ENCODE data around the gene MTHFSD. TPM values are rescaled to one million over a fixed set of nuclear protein-coding genes. Genes with fewer than 3 reads are reported as not detected.

MTHFSD gene
- total and polyA plus RNA-seq, 12 donors = 7.6 to 22.2 (median 17.6) TPM

DNA sequence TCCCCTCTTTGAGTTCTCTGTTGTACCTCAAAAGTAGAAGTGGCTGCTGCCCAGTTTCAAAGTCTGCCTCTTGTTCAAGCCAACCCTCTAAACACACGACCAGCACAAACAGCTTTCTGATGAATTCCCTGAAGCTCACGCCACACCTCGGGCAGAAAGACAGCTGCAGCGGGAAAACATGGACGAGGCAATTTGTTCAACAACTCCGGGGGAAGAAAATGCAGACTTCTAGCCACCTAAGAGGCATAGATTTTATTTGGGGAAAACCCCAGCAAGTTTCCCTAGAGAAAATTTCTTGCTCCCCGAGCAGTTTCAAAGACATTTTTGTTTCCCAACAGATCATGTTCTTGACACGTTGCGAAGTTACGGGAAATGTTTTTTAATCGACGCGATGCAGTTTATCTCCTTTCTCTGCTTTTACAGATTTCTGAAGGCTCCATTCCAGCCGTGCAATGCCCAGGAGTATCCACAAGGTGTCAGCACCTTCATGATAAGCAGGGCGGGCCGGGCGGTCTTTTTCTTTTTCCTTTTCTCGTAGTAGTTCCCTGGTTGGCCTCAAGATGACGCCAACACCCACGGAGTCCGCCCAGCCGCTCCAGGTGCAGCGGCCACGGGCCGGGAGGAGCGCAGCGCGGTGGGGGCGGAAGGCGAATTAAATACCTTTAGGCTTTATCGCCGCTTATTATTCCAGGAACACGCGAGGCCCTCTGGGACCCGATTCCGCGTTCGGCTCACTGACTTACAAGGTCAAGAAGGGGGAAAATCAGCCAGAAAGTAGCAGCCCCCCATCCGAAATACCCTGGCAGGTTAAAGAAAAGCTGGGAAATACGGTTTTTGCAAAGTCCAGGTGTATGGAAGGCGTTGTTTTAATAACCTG, 8.7 kb upstream of the MTHFSD start:
- peaks cover 50% of the 10 kb centered on the region for H3K27me3 ChIP-seq
- 0 to 1% (median 1%) methylated on average over 37 to 41 of the region's 41 CpGs for WGBS, 4 donors
- peak; percentile 86 to 98 (median 95) for DNase-seq
- TF ChIP-seq POLR2A (IDR thresholded peaks at IDR 0.05) = no peak
- TF ChIP-seq, protein P1, sequence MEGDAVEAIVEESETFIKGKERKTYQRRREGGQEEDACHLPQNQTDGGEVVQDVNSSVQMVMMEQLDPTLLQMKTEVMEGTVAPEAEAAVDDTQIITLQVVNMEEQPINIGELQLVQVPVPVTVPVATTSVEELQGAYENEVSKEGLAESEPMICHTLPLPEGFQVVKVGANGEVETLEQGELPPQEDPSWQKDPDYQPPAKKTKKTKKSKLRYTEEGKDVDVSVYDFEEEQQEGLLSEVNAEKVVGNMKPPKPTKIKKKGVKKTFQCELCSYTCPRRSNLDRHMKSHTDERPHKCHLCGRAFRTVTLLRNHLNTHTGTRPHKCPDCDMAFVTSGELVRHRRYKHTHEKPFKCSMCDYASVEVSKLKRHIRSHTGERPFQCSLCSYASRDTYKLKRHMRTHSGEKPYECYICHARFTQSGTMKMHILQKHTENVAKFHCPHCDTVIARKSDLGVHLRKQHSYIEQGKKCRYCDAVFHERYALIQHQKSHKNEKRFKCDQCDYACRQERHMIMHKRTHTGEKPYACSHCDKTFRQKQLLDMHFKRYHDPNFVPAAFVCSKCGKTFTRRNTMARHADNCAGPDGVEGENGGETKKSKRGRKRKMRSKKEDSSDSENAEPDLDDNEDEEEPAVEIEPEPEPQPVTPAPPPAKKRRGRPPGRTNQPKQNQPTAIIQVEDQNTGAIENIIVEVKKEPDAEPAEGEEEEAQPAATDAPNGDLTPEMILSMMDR (IDR thresholded peaks at IDR 0.05) = peak; percentile 100
- no peaks in the 10 kb centered on the region for H3K36me3 ChIP-seq (replicated peaks in 1 of 2)
- intact Hi-C loops (cut with DNase I) = loop anchor here (2.0 to 10.0 kb wide), 2 partner anchors 711 to 715 kb away; no protein-coding TSS in a partner anchor
- no peaks in the 10 kb centered on the region for H3K9me3 ChIP-seq (replicated peaks in 1 of 3)
- peak overlapping the region in 1 of 4 donors; percentile 38 for H3K4me3 ChIP-seq
- H3K4me1 ChIP-seq (replicated peaks in 1 of 2) = peaks cover 0 to 6% of the 10 kb centered on the region in 2 donors
- peak overlapping the region in 2 of 5 donors; percentile 37 to 52 for H3K27ac ChIP-seq

DNA sequence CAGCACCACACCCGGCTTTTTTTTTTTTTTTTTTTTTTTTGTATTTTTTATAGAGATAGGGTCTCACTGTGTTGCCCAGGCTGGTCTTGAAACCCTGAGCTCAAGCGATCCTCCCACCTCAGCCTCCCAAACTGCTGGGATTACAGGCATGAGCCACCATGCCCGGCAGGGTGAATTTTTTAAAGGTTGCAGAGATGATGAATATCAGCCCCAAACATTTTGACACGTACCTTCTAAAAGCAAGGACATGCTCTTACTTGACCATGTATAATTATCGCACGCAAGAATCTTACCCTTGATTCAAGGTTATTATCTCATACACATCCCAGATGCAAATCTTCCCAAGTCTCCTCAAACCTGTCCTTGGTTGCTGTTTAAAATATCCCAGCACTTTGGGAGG, 7.3 kb upstream of the MTHFSD start:
- DNase-seq = no peak
- TF ChIP-seq POLR2A (IDR thresholded peaks at IDR 0.05) = no peak
- TF ChIP-seq, protein P1 (IDR thresholded peaks at IDR 0.05) = no peak
- peaks cover 37% of the 10 kb centered on the region for H3K27me3 ChIP-seq

DNA sequence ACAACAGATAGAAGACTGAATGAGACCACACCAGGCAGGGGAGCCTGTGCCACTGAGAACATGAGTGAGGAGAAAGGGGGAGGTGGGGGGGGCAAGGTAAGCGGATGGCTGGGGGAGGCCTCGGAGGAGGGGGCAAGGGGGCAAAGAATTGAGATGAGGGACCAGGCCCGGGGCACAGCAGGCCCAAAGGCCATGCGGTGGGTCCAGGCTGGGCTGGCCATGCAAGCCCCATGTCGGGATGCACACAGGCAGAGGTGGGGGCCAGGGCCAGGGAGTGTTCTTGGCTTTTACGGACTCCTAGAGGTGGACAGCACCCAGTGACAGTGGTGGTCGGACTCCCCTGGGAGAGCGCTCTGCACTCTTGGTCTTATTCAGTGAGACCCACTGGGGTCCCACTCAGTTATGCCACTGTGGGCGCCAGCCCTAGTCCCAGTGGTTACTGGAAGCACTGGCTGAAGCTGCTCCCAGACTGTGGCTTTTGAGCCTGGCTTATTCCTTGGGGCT, 4.8 kb upstream of the MTHFSD start:
- TF ChIP-seq, protein P1 (IDR thresholded peaks at IDR 0.05) = no peak
- no peak for TF ChIP-seq POLR2A (IDR thresholded peaks at IDR 0.05)
- no peaks in the 10 kb centered on the region for H3K36me3 ChIP-seq (replicated peaks in 1 of 2)
- no peak for DNase-seq
- H3K27me3 ChIP-seq = peaks cover 12% of the 10 kb centered on the region
- H3K4me3 ChIP-seq = no peak overlapping the region
- H3K27ac ChIP-seq = no peak overlapping the region
- 74 to 89% (median 76%) methylated on average over 5 to 9 of the region's 9 CpGs for WGBS, 4 donors
- H3K9me3 ChIP-seq (replicated peaks in 1 of 3) = no peaks in the 10 kb centered on the region
- intact Hi-C loops (cut with DNase I) = loop anchor here in 1 of 2 donors (10.0 kb wide), 1 partner anchor 715 kb away; no protein-coding TSS in a partner anchor
- H3K4me1 ChIP-seq (replicated peaks in 1 of 2) = peaks cover 3 to 6% of the 10 kb centered on the region in 2 donors

More for the DNA sequence above, 7.3 kb upstream of the MTHFSD start:
- H3K9me3 ChIP-seq (replicated peaks in 1 of 3) = no peaks in the 10 kb centered on the region
- peaks cover 0 to 6% of the 10 kb centered on the region in 2 donors for H3K4me1 ChIP-seq (replicated peaks in 1 of 2)
- 60 to 75% (median 72%) methylated on average over 6 of the region's 6 CpGs for WGBS, 4 donors
- H3K27ac ChIP-seq = no peak overlapping the region
- H3K4me3 ChIP-seq = no peak overlapping the region
- no peaks in the 10 kb centered on the region for H3K36me3 ChIP-seq (replicated peaks in 1 of 2)
- intact Hi-C loops (cut with DNase I) = loop anchor here in 1 of 2 donors (10.0 kb wide), 1 partner anchor 712 kb away; no protein-coding TSS in a partner anchor
